ENCODE data around the gene GPD1L. TPM values are rescaled to one million over a fixed set of nuclear protein-coding genes. Genes with fewer than 3 reads are reported as not detected.
"Not testable (repeated sequence)": the region's sequence is repeated elsewhere in the genome, so short reads cannot be mapped to it uniquely, and the experiment has no call there.

Gene GPD1L
- total RNA-seq, 2 experiments from 2014 or later: 19.5 to 20.7 TPM

DNA sequence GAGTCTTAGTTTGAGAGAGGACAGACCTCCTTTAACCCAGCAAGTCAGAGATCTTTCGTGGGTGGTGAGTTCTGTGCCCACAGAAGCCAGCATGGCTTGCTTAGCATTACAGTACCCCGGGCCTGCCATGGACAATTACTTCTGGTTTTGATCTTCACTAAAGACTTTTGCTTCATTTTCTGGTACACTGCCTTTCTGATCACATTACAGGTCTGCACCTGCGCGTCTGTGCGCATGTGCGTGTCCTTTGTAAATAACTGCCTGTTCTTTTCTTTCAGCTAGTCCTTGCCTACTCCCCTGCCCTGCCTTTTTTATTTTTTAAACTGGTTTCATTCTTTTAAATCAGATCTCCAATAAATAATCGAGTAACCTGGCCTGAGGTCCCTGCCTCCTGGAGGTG is 74.9 kb downstream of the GPD1L start:
- Mint-ChIP-seq H3K27ac (no peak overlapping the region), H3K9me3 (no peaks in the 10 kb centered on the region), H3K4me1 (peaks cover 13% of the 10 kb centered on the region), H3K4me3 (no peak overlapping the region), H3K36me3 (ENCODE audit: low read depth) (no peaks in the 10 kb centered on the region), H3K27me3 (peaks cover 18% of the 10 kb centered on the region)
- ChIA-PET CTCF (no interaction called here), POLR2A (no interaction called here)
- no peak for DNase-seq

DNA sequence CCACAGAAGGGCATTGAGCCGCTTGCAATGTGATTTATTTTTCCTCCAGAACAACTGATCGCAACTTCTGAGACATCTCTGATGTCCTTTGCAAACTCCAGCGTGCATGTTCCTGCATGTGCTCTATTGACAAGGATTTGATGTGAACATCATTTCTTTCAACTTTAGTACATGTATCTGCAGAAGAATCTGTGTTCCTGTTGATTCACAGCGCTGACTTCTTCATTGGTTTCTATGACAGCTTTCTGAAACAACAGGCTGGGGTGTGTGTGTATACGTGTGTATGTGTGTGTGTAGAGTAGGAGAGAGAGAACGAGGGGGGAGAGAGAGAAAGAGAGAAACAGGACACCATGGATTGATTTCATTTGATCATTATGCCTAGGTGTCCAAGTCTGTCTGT is 75.4 kb downstream of the GPD1L start:
- CTCF ChIA-PET: no interaction called here
- DNase-seq: no peak

DNA sequence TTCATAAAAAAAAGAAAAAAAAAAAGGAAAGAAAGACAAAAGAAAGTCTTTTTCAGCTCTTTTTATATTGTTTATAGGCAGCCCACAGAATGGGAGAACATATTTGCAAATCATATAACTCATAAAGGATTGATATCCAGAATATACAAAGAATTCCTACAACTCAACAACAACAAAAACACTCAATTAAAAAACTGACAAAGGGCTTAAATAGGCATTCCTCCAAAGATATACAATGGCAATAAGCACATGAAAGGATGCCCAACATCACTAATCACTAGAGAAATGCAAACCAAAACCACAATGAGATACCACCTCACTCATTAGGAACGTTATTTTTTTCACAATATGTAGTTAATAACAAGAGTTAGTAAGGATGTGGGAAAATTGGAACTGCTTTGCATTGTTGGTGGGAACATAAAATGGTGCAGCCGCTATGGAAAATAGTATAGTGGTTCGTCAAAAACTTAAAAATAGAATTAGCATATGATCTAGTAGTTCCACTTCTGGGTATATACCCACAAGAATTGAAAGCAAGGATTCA is 77.8 kb downstream of the GPD1L start:
- ChIA-PET CTCF (no interaction called here), POLR2A (no interaction called here)
- H3K27me3 Mint-ChIP-seq: peaks cover 18% of the 10 kb centered on the region
- no peaks in the 10 kb centered on the region for H3K4me1 Mint-ChIP-seq
- no peak for DNase-seq
- H3K27ac Mint-ChIP-seq: no peak overlapping the region
- no peaks in the 10 kb centered on the region for H3K36me3 Mint-ChIP-seq (ENCODE audit: low read depth)
- H3K4me3 Mint-ChIP-seq: no peak overlapping the region
- H3K9me3 Mint-ChIP-seq: no peaks in the 10 kb centered on the region

More for the DNA sequence above, 75.4 kb downstream of the GPD1L start:
- no peak overlapping the region for H3K27ac Mint-ChIP-seq
- no peak overlapping the region for H3K4me3 Mint-ChIP-seq
- peaks cover 18% of the 10 kb centered on the region for H3K27me3 Mint-ChIP-seq
- peaks cover 13% of the 10 kb centered on the region for H3K4me1 Mint-ChIP-seq
- POLR2A ChIA-PET: no interaction called here
- no peaks in the 10 kb centered on the region for H3K36me3 Mint-ChIP-seq (ENCODE audit: low read depth)
- no peaks in the 10 kb centered on the region for H3K9me3 Mint-ChIP-seq

DNA sequence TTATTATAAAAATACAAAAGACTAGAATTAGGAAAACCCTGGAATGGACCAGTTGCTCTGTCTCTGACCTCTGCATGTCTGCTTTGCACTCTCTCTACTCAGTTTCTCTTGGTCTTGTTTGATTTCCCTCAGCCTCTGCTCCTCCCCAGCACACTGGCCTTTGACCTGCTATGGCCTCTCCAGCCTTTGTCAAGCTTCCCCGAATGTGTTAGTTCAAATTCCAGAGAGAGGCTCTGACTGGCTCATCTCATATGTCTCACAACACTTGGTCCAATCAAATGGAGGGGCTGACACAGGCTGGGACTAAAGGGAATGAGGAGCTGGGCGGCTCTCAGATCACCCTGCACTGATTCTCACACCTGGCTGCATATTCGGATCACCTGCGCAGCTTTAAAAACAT is 79.7 kb downstream of the GPD1L start:
- H3K27me3 Mint-ChIP-seq: peaks cover 14% of the 10 kb centered on the region
- no peaks in the 10 kb centered on the region for H3K9me3 Mint-ChIP-seq
- no peak overlapping the region for H3K4me3 Mint-ChIP-seq
- no peak overlapping the region for H3K27ac Mint-ChIP-seq
- ChIA-PET POLR2A (no interaction called here), CTCF (interaction anchor here (0.7 to 1.2 kb wide), 2 partner anchors 8 to 10 kb away, joined by 3 read pairs; no protein-coding TSS in a partner anchor)
- no peaks in the 10 kb centered on the region for H3K4me1 Mint-ChIP-seq
- no peaks in the 10 kb centered on the region for H3K36me3 Mint-ChIP-seq (ENCODE audit: low read depth)
- no peak for DNase-seq

DNA sequence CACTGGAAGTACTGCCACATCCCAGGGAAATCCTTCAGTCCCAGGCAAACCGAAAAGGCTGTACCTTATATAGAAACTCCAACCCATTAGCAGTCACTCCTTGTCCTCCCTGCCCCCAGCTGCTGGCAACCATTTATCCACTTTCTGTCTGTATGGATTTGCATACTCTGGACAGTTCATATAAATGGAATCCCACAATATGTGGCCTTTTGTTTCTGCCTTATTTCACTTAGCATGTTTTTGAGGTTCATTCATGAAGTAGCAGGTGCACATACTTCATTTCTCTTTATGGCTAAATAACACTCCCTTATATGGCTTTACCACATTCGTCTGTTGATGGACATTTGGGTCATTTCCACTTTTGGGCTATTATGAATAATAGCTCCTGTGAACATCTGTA is 80.5 kb downstream of the GPD1L start:
- H3K4me1 Mint-ChIP-seq: no peaks in the 10 kb centered on the region
- POLR2A ChIA-PET: no interaction called here
- H3K36me3 Mint-ChIP-seq (ENCODE audit: low read depth): no peaks in the 10 kb centered on the region

DNA sequence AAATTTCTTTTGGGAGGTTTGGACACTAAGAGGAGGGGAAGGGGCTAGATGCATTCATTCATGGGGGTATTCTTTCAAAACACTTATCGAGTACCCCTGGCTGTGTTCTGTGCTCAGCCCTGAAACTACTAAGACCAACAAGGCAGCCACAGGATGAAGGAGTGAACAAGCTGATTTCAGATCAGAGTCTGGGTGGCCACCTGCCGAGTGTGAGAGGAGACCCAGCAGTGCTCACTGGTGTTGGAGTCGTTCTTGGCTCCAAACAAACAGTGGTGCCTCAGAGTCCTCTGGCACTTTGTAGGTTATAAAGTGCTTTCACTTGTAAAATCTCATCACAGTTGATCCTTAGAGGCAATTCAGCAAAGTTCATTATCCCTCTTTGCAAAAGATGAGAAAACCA is 83.3 kb downstream of the GPD1L start:
- no peak for DNase-seq
- Mint-ChIP-seq H3K27me3 (no peaks in the 10 kb centered on the region), H3K4me3 (no peak overlapping the region), H3K36me3 (ENCODE audit: low read depth) (no peaks in the 10 kb centered on the region), H3K9me3 (no peaks in the 10 kb centered on the region), H3K27ac (no peak overlapping the region), H3K4me1 (no peaks in the 10 kb centered on the region)
- POLR2A ChIA-PET: no interaction called here
- CTCF ChIA-PET: no interaction called here

More for the DNA sequence above, 80.5 kb downstream of the GPD1L start:
- CTCF ChIA-PET: interaction anchor here (0.7 to 1.2 kb wide), 2 partner anchors 9 to 11 kb away, joined by 3 read pairs; no protein-coding TSS in a partner anchor
- Mint-ChIP-seq H3K27me3 (peaks cover 12% of the 10 kb centered on the region), H3K4me3 (no peak overlapping the region), H3K9me3 (no peaks in the 10 kb centered on the region), H3K27ac (no peak overlapping the region)
- DNase-seq: no peak

DNA sequence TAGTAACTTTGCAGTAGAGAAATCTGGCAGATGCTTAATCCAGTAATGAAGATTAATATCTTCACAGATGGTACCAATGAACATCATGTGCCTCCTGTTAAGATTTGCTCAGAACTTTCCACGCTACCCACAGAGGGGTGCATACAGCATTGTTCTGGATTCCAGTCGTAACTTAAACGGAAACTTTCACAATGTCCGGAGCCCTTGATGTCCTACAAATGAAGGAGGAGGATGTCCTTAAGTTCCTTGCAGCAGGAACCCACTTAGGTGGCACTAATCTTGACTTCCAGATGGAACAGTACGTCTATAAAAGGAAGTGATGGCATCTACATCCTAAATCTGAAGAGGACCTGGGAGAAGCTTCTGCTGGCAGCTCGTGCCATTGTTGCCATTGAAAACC is 84.1 kb downstream of the GPD1L start:
- H3K27me3 Mint-ChIP-seq; H3K36me3 Mint-ChIP-seq (ENCODE audit: low read depth); H3K4me1 Mint-ChIP-seq; DNase-seq; H3K9me3 Mint-ChIP-seq; H3K27ac Mint-ChIP-seq; H3K4me3 Mint-ChIP-seq; CTCF ChIA-PET; POLR2A ChIA-PET: not testable (repeated sequence)

DNA sequence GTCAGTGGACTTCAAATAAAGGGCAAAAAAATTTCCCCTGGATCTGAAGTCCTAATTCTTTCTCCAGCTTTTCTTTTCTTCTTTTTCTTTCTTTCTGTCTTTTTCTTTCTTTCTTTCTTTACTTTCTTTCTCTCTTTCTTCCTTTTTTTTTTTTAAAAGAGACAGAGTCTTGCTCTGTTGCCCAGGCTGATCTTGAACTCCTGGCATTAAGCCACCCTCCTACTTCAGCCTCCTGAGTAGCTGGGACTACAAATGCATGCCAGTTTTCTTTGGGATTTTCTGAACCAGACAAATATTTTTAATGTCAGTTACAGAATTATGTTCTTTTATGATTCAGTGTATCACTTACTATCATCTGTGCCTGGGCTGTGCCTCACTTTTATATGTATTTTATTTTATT is 86.7 kb downstream of the GPD1L start:
- Mint-ChIP-seq H3K27me3 (no peaks in the 10 kb centered on the region), H3K4me1 (no peaks in the 10 kb centered on the region), H3K36me3 (ENCODE audit: low read depth) (no peaks in the 10 kb centered on the region), H3K27ac (no peak overlapping the region), H3K4me3 (no peak overlapping the region), H3K9me3 (no peaks in the 10 kb centered on the region)
- DNase-seq: no peak
- POLR2A ChIA-PET: no interaction called here
- CTCF ChIA-PET: no interaction called here

DNA sequence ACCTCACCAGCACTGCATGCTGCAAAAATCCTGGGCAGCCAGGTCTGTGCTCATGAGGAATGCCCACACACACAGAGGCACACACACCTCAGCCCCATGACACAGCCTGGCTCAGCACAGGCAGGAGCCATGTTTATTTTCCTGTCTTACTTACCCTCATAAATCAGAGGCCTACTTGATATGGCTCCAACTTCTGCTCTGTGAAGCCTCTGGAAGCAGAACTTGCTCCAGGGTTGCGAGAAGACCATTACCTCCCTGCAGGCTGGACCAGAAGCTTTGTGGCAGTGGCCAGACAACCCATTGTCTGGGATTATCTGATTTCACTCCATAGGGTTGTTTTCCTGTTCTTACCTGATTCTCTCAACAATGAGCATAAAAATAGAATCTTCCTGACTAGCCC is 88.2 kb downstream of the GPD1L start:
- Mint-ChIP-seq H3K4me1 (no peaks in the 10 kb centered on the region), H3K36me3 (ENCODE audit: low read depth) (no peaks in the 10 kb centered on the region), H3K9me3 (no peaks in the 10 kb centered on the region), H3K27me3 (peaks cover 7% of the 10 kb centered on the region), H3K4me3 (no peak overlapping the region), H3K27ac (no peak overlapping the region)
- DNase-seq: no peak
- ChIA-PET CTCF (no interaction called here), POLR2A (no interaction called here)

DNA sequence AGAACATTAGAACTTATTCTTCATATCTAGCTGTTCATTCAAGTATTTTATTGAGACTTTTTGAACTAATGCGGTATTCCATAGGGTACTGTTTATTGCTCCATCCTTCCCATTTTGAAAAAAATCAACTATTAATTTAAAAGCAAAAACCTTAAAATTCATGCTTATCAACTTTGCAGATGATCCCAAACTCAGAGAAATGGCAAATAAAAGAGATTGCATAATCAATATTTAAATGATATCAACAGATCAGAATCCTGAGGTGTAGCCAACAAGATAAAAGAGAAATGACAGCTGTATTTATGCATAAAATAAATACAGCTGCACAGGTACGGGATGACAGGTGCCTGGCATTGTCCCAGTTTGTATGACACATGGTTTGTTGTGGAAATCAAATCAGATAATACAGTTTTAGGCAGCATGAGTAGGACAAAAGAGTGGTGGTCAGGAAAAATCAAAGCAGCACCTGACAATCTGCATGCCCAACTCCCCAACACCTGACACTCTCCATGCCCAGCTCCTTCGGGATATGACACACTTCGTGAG is 89.6 kb downstream of the GPD1L start:
- Mint-ChIP-seq H3K9me3 (no peaks in the 10 kb centered on the region), H3K27ac (no peak overlapping the region), H3K27me3 (peaks cover 10% of the 10 kb centered on the region), H3K36me3 (ENCODE audit: low read depth) (no peaks in the 10 kb centered on the region), H3K4me3 (no peak overlapping the region), H3K4me1 (no peaks in the 10 kb centered on the region)
- ChIA-PET CTCF (no interaction called here), POLR2A (no interaction called here)
- no peak for DNase-seq

DNA sequence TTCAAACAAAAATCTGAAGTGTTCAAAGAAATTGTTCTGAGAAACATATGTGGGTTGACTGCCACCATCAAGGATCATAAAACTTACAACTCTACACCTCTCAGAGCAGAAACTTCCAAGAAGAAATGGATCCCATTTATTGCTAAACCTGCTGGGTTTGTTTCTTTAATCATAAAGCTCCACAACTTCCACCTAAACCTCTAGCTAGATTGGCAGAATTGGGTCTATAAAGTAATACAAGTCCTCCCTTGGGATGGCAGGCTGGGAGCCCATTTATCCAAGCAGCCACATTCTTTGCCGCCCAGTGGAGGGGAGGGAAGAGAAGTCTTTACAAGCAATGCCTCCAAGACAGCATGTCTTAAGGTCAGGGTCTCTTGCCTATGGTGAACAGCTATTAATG is 91.6 kb downstream of the GPD1L start:
- H3K4me1 Mint-ChIP-seq: no peaks in the 10 kb centered on the region
- H3K27me3 Mint-ChIP-seq: peaks cover 12% of the 10 kb centered on the region
- CTCF ChIA-PET: no interaction called here
- no peaks in the 10 kb centered on the region for H3K36me3 Mint-ChIP-seq (ENCODE audit: low read depth)
- H3K27ac Mint-ChIP-seq: no peak overlapping the region
- no peak overlapping the region for H3K4me3 Mint-ChIP-seq
- no peaks in the 10 kb centered on the region for H3K9me3 Mint-ChIP-seq
- DNase-seq: no peak
- POLR2A ChIA-PET: no interaction called here

DNA sequence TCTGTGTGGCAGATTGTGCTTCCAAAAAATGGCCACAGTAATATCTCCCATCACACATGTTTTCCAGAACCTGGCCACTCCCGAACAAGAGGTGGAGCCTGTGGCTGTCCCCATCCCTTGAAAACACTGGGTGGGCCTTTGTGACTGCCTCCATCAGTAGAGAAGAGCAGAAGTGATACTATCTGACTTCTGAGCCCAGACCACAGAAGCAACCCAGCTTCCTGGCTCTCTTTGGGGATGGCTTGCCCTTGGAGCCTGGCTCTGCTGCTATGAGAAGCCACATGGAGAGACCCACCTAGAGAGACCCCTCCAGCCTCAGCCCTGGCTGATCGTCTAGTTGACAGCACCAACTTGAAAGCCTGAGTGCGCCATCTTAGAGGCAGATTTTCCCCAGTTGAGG is 92.3 kb downstream of the GPD1L start:
- no peak overlapping the region for H3K4me3 Mint-ChIP-seq
- ChIA-PET POLR2A (no interaction called here), CTCF (no interaction called here)
- DNase-seq: no peak
- H3K36me3 Mint-ChIP-seq (ENCODE audit: low read depth): no peaks in the 10 kb centered on the region
- H3K27me3 Mint-ChIP-seq: peaks cover 12% of the 10 kb centered on the region
- H3K9me3 Mint-ChIP-seq: no peaks in the 10 kb centered on the region
- no peak overlapping the region for H3K27ac Mint-ChIP-seq
- H3K4me1 Mint-ChIP-seq: no peaks in the 10 kb centered on the region

DNA sequence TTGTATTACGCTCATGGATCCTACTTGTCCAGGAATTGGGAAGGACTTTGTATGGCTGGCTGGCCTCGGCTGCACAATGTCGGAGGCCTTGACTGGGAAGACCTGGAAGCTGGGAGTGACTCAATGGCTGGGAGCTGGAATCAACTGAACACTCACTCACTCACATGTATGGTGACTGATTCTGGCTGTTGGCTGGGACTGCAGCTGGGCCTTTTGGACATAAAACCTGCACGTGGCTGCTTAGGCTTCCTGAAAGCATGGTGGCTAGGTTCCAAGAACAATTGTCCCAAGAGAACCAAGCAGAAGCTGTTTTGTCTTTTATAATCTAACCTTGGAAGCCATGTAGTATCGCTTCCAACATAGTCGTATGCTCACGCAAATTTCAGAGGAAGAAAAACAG is 94.1 kb downstream of the GPD1L start:
- CTCF ChIA-PET: interaction anchor here (0.7 kb wide), 1 partner anchor 39 kb away, joined by 3 read pairs; no protein-coding TSS in a partner anchor
- no peak overlapping the region for H3K27ac Mint-ChIP-seq
- no peak for DNase-seq
- no peak overlapping the region for H3K4me3 Mint-ChIP-seq
- H3K27me3 Mint-ChIP-seq: peaks cover 12% of the 10 kb centered on the region
- no peaks in the 10 kb centered on the region for H3K36me3 Mint-ChIP-seq (ENCODE audit: low read depth)
- POLR2A ChIA-PET: no interaction called here
- no peaks in the 10 kb centered on the region for H3K4me1 Mint-ChIP-seq
- no peaks in the 10 kb centered on the region for H3K9me3 Mint-ChIP-seq

DNA sequence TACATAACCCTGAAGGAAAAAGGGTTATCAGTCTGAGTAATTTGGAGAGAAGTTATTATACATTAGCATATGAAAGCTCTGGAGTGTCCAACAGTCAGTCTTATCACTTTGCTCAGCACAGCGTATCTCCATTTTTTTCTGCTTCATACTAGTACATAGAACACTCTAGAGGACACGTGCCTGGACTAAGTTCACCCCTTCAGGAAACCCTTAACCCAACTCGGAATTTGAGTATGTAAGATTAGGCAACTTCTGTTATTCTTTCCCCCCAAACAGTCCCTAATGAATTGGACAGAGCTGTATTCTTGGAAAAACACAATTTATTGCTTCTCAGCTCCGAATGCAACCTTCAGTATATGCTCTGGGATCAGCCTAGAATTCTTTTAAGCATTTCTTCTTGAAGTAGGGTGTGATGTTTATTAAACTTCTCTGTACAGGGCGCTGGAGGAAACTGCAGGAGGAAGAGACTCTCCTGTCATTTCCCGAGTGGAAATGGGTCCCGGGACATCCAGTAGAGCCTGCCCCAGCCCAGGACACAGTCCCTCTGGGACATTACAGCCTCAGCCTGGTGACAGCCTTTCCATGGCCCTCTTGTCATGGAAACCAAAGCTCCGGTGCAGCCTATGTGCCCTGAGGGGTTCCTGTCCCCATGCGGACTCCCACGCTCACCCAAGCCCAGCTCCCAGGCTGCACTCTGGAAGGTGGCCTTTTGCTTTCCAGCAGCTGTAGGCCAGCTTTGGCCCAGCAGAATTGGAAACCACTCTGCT is 94.8 kb downstream of the GPD1L start:
- Mint-ChIP-seq H3K4me1 (no peaks in the 10 kb centered on the region), H3K27me3 (peaks cover 16% of the 10 kb centered on the region), H3K27ac (no peak overlapping the region), H3K4me3 (no peak overlapping the region), H3K36me3 (ENCODE audit: low read depth) (no peaks in the 10 kb centered on the region), H3K9me3 (no peaks in the 10 kb centered on the region)
- ChIA-PET POLR2A (no interaction called here), CTCF (interaction anchor here (0.7 kb wide), 1 partner anchor 39 kb away, joined by 3 read pairs; no protein-coding TSS in a partner anchor)
- no peak for DNase-seq
